K562 (cell line): Measurements from ENCODE around the gene ANTKMT. TPM values are rescaled to one million over a fixed set of nuclear protein-coding genes. Genes with fewer than 3 reads are reported as not detected.

Source experiments
- BCLAF1 ChIP-seq, 2 experiments: fragments of 450-650 bp in 1 of 2; IDR thresholded peaks; 2 replicates each; pipeline ENCODE4 v1.6.1; 2011 to 2017; ENCODE audit warnings: low read depth in 2 of 2, antibody characterized with exemption in 1 of 2, borderline replicate concordance in 1 of 2, low read length in 1 of 2, mild to moderate bottlenecking in 1 of 2, mixed read lengths in 1 of 2; ENCODE audit not compliant: control insufficient read depth in 1 of 2
- ETV5 ChIP-seq: sonication (generic); formaldehyde crosslinking; IDR thresholded peaks from 2 replicates; pipeline ENCODE4 v1.4.0; 2020; ENCODE audit warnings: low read depth, mild to moderate bottlenecking, missing genetic modification reagents
- FUS ChIP-seq: fragments of 200-400 bp; formaldehyde crosslinking; optimal IDR thresholded peaks from 2 replicates; pipeline ENCODE3; 2017; ENCODE audit warnings: low read depth, low read length
- HLTF ChIP-seq: fragments of 450-650 bp; IDR thresholded peaks from 2 replicates; pipeline ENCODE4 v1.6.1; 2016
- HMGXB4 ChIP-seq: sonication (generic); formaldehyde crosslinking; IDR thresholded peaks from 2 replicates; pipeline ENCODE4 v1.8.1; 2023; ENCODE audit warnings: mild to moderate bottlenecking, missing genetic modification reagents
- HNRNPLL ChIP-seq: fragments of 200-400 bp; formaldehyde crosslinking; IDR thresholded peaks from 2 replicates; pipeline ENCODE4 v1.6.1; 2017; ENCODE audit warnings: low read length, low read depth, mild to moderate bottlenecking; ENCODE audit not compliant: poor library complexity, severe bottlenecking
- MBD2 ChIP-seq: sonication (generic); IDR thresholded peaks from 2 replicates; pipeline ENCODE4 v1.6.1; 2016; ENCODE audit warnings: low read depth, borderline replicate concordance
- MIER1 ChIP-seq: fragments of 450-650 bp; IDR thresholded peaks from 2 replicates; pipeline ENCODE4 v1.6.1; 2016; ENCODE audit warnings: antibody characterized with exemption, mild to moderate bottlenecking, low read depth
- PHF8 ChIP-seq: fragments of 200-600 bp; sonication (generic); IDR thresholded peaks from 2 replicates; pipeline ENCODE4 v1.6.1; 2012; ENCODE audit warnings: mixed run types, mild to moderate bottlenecking, inconsistent platforms, low read length, moderate library complexity, borderline replicate concordance
- PRPF4 ChIP-seq: fragments of 200-400 bp; formaldehyde crosslinking; IDR thresholded peaks from one replicate; pipeline ENCODE4 v1.6.1; 2017; ENCODE audit warnings: low read length, low read depth, mild to moderate bottlenecking; ENCODE audit not compliant: insufficient read depth, poor library complexity, severe bottlenecking
- SRSF7 ChIP-seq: fragments of 200-400 bp; formaldehyde crosslinking; optimal IDR thresholded peaks from 2 replicates; pipeline ENCODE3; 2017; ENCODE audit warnings: mild to moderate bottlenecking, low read depth, low read length
- TBL1XR1 ChIP-seq, 2 experiments: IDR thresholded peaks; 2 replicates each; pipeline ENCODE4 v1.6.1; 2012; ENCODE audit warnings: improper control_type of control experiment in 2 of 2, low read length in 2 of 2, mild to moderate bottlenecking in 1 of 2
- TCF15 ChIP-seq: fragments of 250-450 bp; sonication (Bioruptor Pico); IDR thresholded peaks from 2 replicates; pipeline ENCODE4 v1.8.0; 2022; ENCODE audit warnings: moderate library complexity, mild to moderate bottlenecking, inconsistent platforms
- TGIF2 ChIP-seq: sonication (generic); formaldehyde crosslinking; IDR thresholded peaks from 2 replicates; pipeline ENCODE4 v1.8.1; 2022; ENCODE audit warnings: mild to moderate bottlenecking, missing genetic modification reagents, moderate library complexity
- ZNF121 ChIP-seq: sonication (generic); formaldehyde crosslinking; conservative IDR thresholded peaks from 2 replicates; pipeline ENCODE4 v1.8.0; 2022; ENCODE audit warnings: missing genetic modification reagents
- ZNF212 ChIP-seq: fragments of 450-650 bp; formaldehyde crosslinking; IDR thresholded peaks from 2 replicates; pipeline ENCODE4 v1.4.0; 2020; ENCODE audit warnings: mild to moderate bottlenecking
- ZNF280A ChIP-seq: fragments of 450-650 bp; IDR thresholded peaks from 2 replicates; pipeline ENCODE4 v1.6.1; 2018; ENCODE audit warnings: mild to moderate bottlenecking, low read depth; ENCODE audit not compliant: partially characterized antibody
- ZNF311 ChIP-seq: fragments of 250-450 bp; sonication (Bioruptor Pico); IDR thresholded peaks from 2 replicates; pipeline ENCODE4 v1.4.0; 2020; ENCODE audit warnings: mild to moderate bottlenecking, moderate library complexity
- ZNF76 ChIP-seq: fragments of 250-450 bp; sonication (Bioruptor Pico); IDR thresholded peaks from 2 replicates; pipeline ENCODE4 v1.4.0; 2020; ENCODE audit warnings: mild to moderate bottlenecking, moderate library complexity, borderline replicate concordance
- ZNF764 ChIP-seq: fragments of 250-450 bp; sonication (Bioruptor Pico); IDR thresholded peaks from 2 replicates; pipeline ENCODE4 v1.4.0; 2020; ENCODE audit warnings: low read depth, mild to moderate bottlenecking, moderate library complexity
- ZNF785 ChIP-seq: fragments of 250-450 bp; sonication (Bioruptor Pico); IDR thresholded peaks from 2 replicates; pipeline ENCODE4 v1.4.0; 2020; ENCODE audit warnings: mild to moderate bottlenecking
- polyA plus RNA-seq, 8 experiments: library from polyadenylated mRNA; depleted of rRNA in 4 of 8; stranded (reverse) in 5 of 8; unstranded in 3 of 8; fragments of >200 nt; fragmentation: Nextera tagmentation in 2 of 8; fragmentation: Illumina TruSeq in 1 of 8; extraction: Ambion mirVana in 2 of 8; extraction: Trizol in 1 of 8; gene quantifications; 2 replicates each; pipeline versions ENCODE4 v1.2.1 to v1.2.3, GENCODE V29; 2011 to 2014; ENCODE audit warnings: inconsistent platforms in 1 of 8, missing spikeins in 1 of 8
- total RNA-seq, 7 experiments: library from RNA; depleted of rRNA in 6 of 7; stranded (reverse); fragments of >200 nt in 6 of 7; fragmentation: Illumina TruSeq in 2 of 7; extraction: Trizol in 2 of 7; gene quantifications; 2 replicates each; pipeline versions ENCODE4 v1.2.1 to v1.2.3, GENCODE V29; 2011 to 2021; ENCODE audit warnings: low replicate concordance in 1 of 7

ANTKMT gene
- total and polyA plus RNA-seq, 9 of the 15 experiments (the other 6 are each of a cell fraction or from before 2014, with no cell fraction given): 0.58 to 217 (median 19.1) TPM

GRCh38 chr16:740764-741505 lies 20.0 kb downstream of the ANTKMT start, which contains the start of gene CIAO3 (continued):
- TF ChIP-seq ZNF212 (CRISPR knock-in tag): no peak
- 0 out of 2 replicates have a peak, but pooled peaks have one; percentile 56 for TF ChIP-seq ETV5
- no peak for TF ChIP-seq HNRNPLL
- TF ChIP-seq MIER1: no peak
- TF ChIP-seq ZNF121 (CRISPR knock-in tag): no peak
- TF ChIP-seq ZNF311 (CRISPR knock-in tag): no peak
- peak; percentile 37 for TF ChIP-seq FUS
- no peak for TF ChIP-seq ZNF764
- TF ChIP-seq ZNF76 (CRISPR knock-in tag): no peak
- no peak; a peak in 1 of 4 replicates for TF ChIP-seq TBL1XR1 (IDR thresholded peaks at IDR 0.05; ENCODE audit: low read length in 2 of 2)
- TF ChIP-seq ZNF785 (CRISPR knock-in tag): no peak
- TF ChIP-seq HLTF: no peak
- no peak for TF ChIP-seq PRPF4
- TF ChIP-seq TCF15: no peak
- peak; percentile 74 for TF ChIP-seq MBD2
- no peak; the same call in 1 of the 2 replicates for TF ChIP-seq TGIF2 (CRISPR knock-in tag)
- TF ChIP-seq BCLAF1 (IDR thresholded peaks at IDR 0.05; ENCODE audit: borderline replicate concordance in 1 of 2, control insufficient read depth in 1 of 2, low read depth in 2 of 2, low read length in 1 of 2): no peak
- TF ChIP-seq SRSF7: no peak
- peak; percentile 79; the same call in 1 of the 2 replicates for TF ChIP-seq PHF8
- TF ChIP-seq HMGXB4 (CRISPR knock-in tag): peak; percentile 84; the same call in 1 of the 2 replicates
- no peak for TF ChIP-seq ZNF280A
